AG09319 (cell line): ENCODE data around the gene ATCAY.
"Not testable (repeated sequence)": the region's sequence is repeated elsewhere in the genome, so short reads cannot be mapped to it uniquely, and the experiment has no call there.

Experiments used
- DNase-seq: peaks from one replicate; pipeline ENCODE4 v3.0.0-alpha.2; 2010; ENCODE audit warnings: low read depth; ENCODE audit errors: extremely low read depth
- CTCF ChIP-seq: IDR thresholded peaks from 2 replicates; pipeline ENCODE4 v1.5.1; 2011; ENCODE audit warnings: low read depth, mild to moderate bottlenecking, inconsistent platforms, low read length, moderate library complexity

Gene ATCAY

GRCh38 chr19:3942790-3943409 lies 62.4 kb downstream of the ATCAY start:
- no peak for TF ChIP-seq CTCF
- no peak for DNase-seq

GRCh38 chr19:3944018-3944721 lies 63.7 kb downstream of the ATCAY start:
- no peak for DNase-seq
- TF ChIP-seq CTCF, result no peak

- DNase-seq, result no peak
- TF ChIP-seq CTCF, result no peak
Measured at GRCh38 chr19:3945838-3946237, 65.4 kb downstream of the ATCAY start.

- DNase-seq, result not testable (repeated sequence)
Measured at GRCh38 chr19:3947316-3947933, 66.9 kb downstream of the ATCAY start.

- DNase-seq, result no peak
- no peak for TF ChIP-seq CTCF
Measured at GRCh38 chr19:3949294-3949693, 68.8 kb downstream of the ATCAY start.

- DNase-seq, result no peak
- no peak for TF ChIP-seq CTCF
Measured at GRCh38 chr19:3949997-3950859, 69.7 kb downstream of the ATCAY start.

- DNase-seq, result no peak
- no peak for TF ChIP-seq CTCF
Measured at GRCh38 chr19:3950871-3951861, 70.7 kb downstream of the ATCAY start.

- not testable (repeated sequence) for DNase-seq
Measured at GRCh38 chr19:3952755-3953276, 72.3 kb downstream of the ATCAY start.
